ENCODE results near the gene RHD.
"Not testable (repeated sequence)": the region's sequence is repeated elsewhere in the genome, so short reads cannot be mapped to it uniquely, and the experiment has no call there.

Gene RHD

GRCh38 chr1:25360596-25361581 lies 88.6 kb downstream of the RHD start:
- no peak for DNase-seq

GRCh38 chr1:25361901-25362300 lies 89.6 kb downstream of the RHD start:
- no peak for DNase-seq

GRCh38 chr1:25362634-25363559 lies 90.6 kb downstream of the RHD start:
- not testable (repeated sequence) for DNase-seq

GRCh38 chr1:25369241-25369640 lies 96.9 kb downstream of the RHD start:
- DNase-seq = no peak

GRCh38 chr1:25369691-25370271 lies 97.5 kb downstream of the RHD start:
- not testable (repeated sequence) for DNase-seq

- DNase-seq = not testable (repeated sequence)
These were observed 99.4 kb downstream of the RHD start for GRCh38 chr1:25371757-25372156.

- not testable (repeated sequence) for DNase-seq
These were observed 106.1 kb downstream of the RHD start for GRCh38 chr1:25378367-25378766.
